SK-N-SH (cell line): ENCODE results near the gene GALNTL6. TPM values are rescaled to one million over a fixed set of nuclear protein-coding genes. Genes with fewer than 3 reads are reported as not detected.
"Not testable (repeated sequence)": the region's sequence is repeated elsewhere in the genome, so short reads cannot be mapped to it uniquely, and the experiment has no call there.

Experiments used
- CTCF ChIA-PET: fragments of 300-600, 350-600 bp; formaldehyde crosslinking; extraction: SDS; loops from one replicate; lab custom pipeline; 2021; lab: Yijun Ruan, JAX
- POLR2A ChIA-PET: fragments of 350-600 bp; sonication (Branson Sonifier 250); formaldehyde crosslinking; extraction: SDS; loops from one replicate; lab custom pipeline; 2020; ENCODE audit warnings: antibody characterized with exemption, inconsistent platforms; lab: Yijun Ruan, JAX
- DNase-seq: peaks from one replicate; pipeline ENCODE4 v3.0.0; 2012
- H2AFZ ChIP-seq: fragments of 200-600 bp; sonication (generic); 2 replicates; pipeline ENCODE4 v1.8.1; 2016; ENCODE audit warnings: antibody characterized with exemption, mild to moderate bottlenecking, low read depth
- H3F3A ChIP-seq: fragments of 200-600 bp; sonication (generic); replicated peaks from 2 replicates; pipeline ENCODE3; 2016; ENCODE audit warnings: antibody characterized with exemption, mild to moderate bottlenecking; ENCODE audit not compliant: insufficient read depth
- H3K27ac ChIP-seq, 2 experiments: fragments of 200-500 bp in 1 of 2; fragments of 200-600 bp in 1 of 2; sonication (Bioruptor generic) in 1 of 2; sonication (generic), shearing (Covaris generic) in 1 of 2; 2 replicates each; pipeline versions ENCODE4 v1.5.1 to v1.6.1; 2014 to 2016; ENCODE audit warnings: low read depth in 2 of 2, inconsistent platforms in 1 of 2, low read length in 1 of 2, mild to moderate bottlenecking in 1 of 2, mixed read lengths in 1 of 2
- H3K27me3 ChIP-seq: fragments of 200-600 bp; sonication (generic), shearing (Covaris generic); 2 replicates; pipeline ENCODE4 v1.6.1; 2016; ENCODE audit warnings: mixed run types; ENCODE audit not compliant: insufficient read depth
- H3K36me3 ChIP-seq, 2 experiments: fragments of 200-500 bp in 1 of 2; fragments of 200-600 bp in 1 of 2; sonication (Bioruptor generic) in 1 of 2; sonication (generic) in 1 of 2; replicated peaks in 1 of 2; 2 replicates each; pipeline versions ENCODE3 to v1.5.1; 2014 to 2016; ENCODE audit warnings: low read length in 1 of 2, mild to moderate bottlenecking in 1 of 2; ENCODE audit not compliant: insufficient read depth in 2 of 2, control insufficient read depth in 1 of 2
- H3K4me1 ChIP-seq, 2 experiments: fragments of 200-500 bp in 1 of 2; fragments of 200-600 bp in 1 of 2; sonication (Bioruptor generic) in 1 of 2; sonication (generic), shearing (Covaris generic) in 1 of 2; 2 replicates each; pipeline versions ENCODE4 v1.5.1 to v1.6.1; 2014 to 2016; ENCODE audit warnings: low read depth in 1 of 2, low read length in 1 of 2, mixed run types in 1 of 2; ENCODE audit not compliant: insufficient read depth in 2 of 2, control insufficient read depth in 1 of 2
- H3K4me2 ChIP-seq: fragments of 200-600 bp; sonication (generic), shearing (Covaris generic); 2 replicates; pipeline ENCODE4 v1.6.1; 2017; ENCODE audit warnings: mixed run types
- H3K4me3 ChIP-seq, 2 experiments: fragments of 200-500 bp in 1 of 2; fragments of 200-600 bp in 1 of 2; sonication (Bioruptor generic) in 1 of 2; sonication (generic), shearing (Covaris generic) in 1 of 2; 2 replicates each; pipeline versions ENCODE4 v1.5.1 to v1.8.1; 2014 to 2016; ENCODE audit warnings: low read depth in 2 of 2, inconsistent platforms in 1 of 2, low read length in 1 of 2, mild to moderate bottlenecking in 1 of 2, mixed read lengths in 1 of 2, moderate library complexity in 1 of 2
- H3K79me2 ChIP-seq: fragments of 200-600 bp; sonication (generic); 2 replicates; pipeline ENCODE4 v1.8.1; 2017; ENCODE audit warnings: mild to moderate bottlenecking; ENCODE audit not compliant: insufficient read depth
- H3K9ac ChIP-seq: fragments of 200-600 bp; sonication (generic); 2 replicates; pipeline ENCODE4 v1.6.1; 2017; ENCODE audit warnings: mixed run types
- H3K9me2 ChIP-seq: fragments of 200-600 bp; sonication (generic); 2 replicates; pipeline ENCODE4 v1.6.1; 2017; ENCODE audit warnings: mixed run types
- H3K9me3 ChIP-seq: fragments of 200-600 bp; sonication (generic); 2 replicates; pipeline ENCODE4 v1.6.1; 2017; ENCODE audit warnings: mixed run types, mild to moderate bottlenecking, moderate library complexity
- H4K20me1 ChIP-seq: fragments of 200-600 bp; sonication (generic); 2 replicates; pipeline ENCODE4 v1.6.1; 2017; ENCODE audit warnings: mild to moderate bottlenecking, mixed run types; ENCODE audit not compliant: insufficient read depth
- ELF1 ChIP-seq: IDR thresholded peaks from 2 replicates; pipeline ENCODE4 v1.4.0; 2012
- EP300 ChIP-seq, 2 experiments: IDR thresholded peaks; 2 replicates each; pipeline versions ENCODE4 v1.4.0 to v1.6.1; 2012; ENCODE audit warnings: borderline replicate concordance in 1 of 2, low read depth in 1 of 2, low read length in 1 of 2
- FOXJ3 ChIP-seq: sonication (generic); formaldehyde crosslinking; IDR thresholded peaks from 2 replicates; pipeline ENCODE4 v1.5.1; 2020; ENCODE audit warnings: mild to moderate bottlenecking, missing genetic modification reagents
- MXI1 ChIP-seq: IDR thresholded peaks from 2 replicates; pipeline ENCODE4 v1.6.1; 2012; ENCODE audit warnings: mild to moderate bottlenecking, low read depth, low read length, improper control_type of control experiment
- POLR2AphosphoS5 ChIP-seq: IDR thresholded peaks from 2 replicates; pipeline ENCODE4 v1.6.1; 2012; ENCODE audit warnings: low read depth, low read length
- RFX5 ChIP-seq: IDR thresholded peaks from 2 replicates; pipeline ENCODE4 v1.6.1; 2012; ENCODE audit warnings: mild to moderate bottlenecking, improper control_type of control experiment, low read length
- TCF12 ChIP-seq: IDR thresholded peaks from 2 replicates; pipeline ENCODE4 v1.4.0; 2012
- WGBS: methylation state at CpG from one replicate; pipeline ENCODE4 v1.1.6; 2017; ENCODE audit warnings: low lambda C conversion rate; 5-methylcytosine and 5-hydroxymethylcytosine counted together
- polyA plus RNA-seq, 3 experiments: library from polyadenylated mRNA; depleted of rRNA; stranded (reverse); fragments of >200 nt; gene quantifications; 2 replicates each; pipeline ENCODE4 v1.2.3, GENCODE V29; 2012
- TF ChIP-seq, protein P1 (sequence below): IDR thresholded peaks from 2 replicates; pipeline ENCODE4 v1.4.0; 2012; ENCODE audit warnings: low read depth
- TF ChIP-seq, protein P2 (sequence below): fragments of 150-350 bp; IDR thresholded peaks from 2 replicates; pipeline ENCODE4 v1.6.1; 2017; ENCODE audit warnings: antibody characterized with exemption, low read length, low read depth, borderline replicate concordance
- TF ChIP-seq, protein P3 (sequence below): IDR thresholded peaks from 2 replicates; pipeline ENCODE4; 2012

The GALNTL6 gene
- polyA plus RNA-seq, 1 of the 3 experiments (the other 2 are of a cell fraction), result 0.07 TPM

DNA sequence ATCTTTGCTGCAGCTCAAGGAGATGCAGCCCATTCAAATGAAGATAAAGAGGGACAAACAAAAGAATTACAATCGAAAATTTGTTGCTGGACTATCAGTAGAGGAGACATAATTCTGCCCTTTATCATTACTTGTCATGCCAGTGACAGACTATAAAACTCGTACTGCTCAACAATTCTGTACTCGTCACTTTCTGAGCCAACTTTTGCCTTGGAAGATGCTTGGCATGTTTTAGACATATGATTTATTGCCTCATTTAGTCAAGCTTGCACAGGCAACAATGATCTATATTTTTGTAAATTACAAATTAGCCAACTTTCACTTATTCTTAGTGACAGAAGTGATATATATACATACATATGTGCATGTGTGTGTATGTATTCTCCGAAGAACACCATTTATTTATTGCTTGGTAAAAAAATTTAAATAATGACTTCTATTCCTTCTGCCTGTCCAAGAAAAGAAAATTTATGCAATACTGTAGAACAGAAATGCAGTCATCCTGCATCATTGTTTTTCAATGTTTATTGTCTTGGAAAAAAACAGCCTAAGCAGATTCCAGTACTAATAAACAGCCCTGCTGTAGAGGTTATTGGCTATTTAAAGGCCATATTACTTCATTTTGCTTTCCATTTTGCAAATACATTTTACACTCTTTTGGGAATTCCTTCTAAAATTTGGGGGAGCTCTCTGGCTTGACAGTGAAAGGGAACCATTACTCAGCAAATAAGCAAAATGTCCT is 980.5 kb downstream of the GALNTL6 start:
- Histone ChIP-seq H3K9me2 (no peaks in the 10 kb centered on the region), H3F3A (no peaks in the 10 kb centered on the region), H3K27me3 (no peaks in the 10 kb centered on the region), H4K20me1 (no peaks in the 10 kb centered on the region), H3K9me3 (no peaks in the 10 kb centered on the region), H3K4me3 (no peak overlapping the region), H3K4me1 (no peaks in the 10 kb centered on the region), H3K79me2 (no peaks in the 10 kb centered on the region), H3K36me3 (no peaks in the 10 kb centered on the region), H3K9ac (no peak overlapping the region), H3K27ac (no peak overlapping the region), H3K4me2 (no peak overlapping the region), H2AFZ (no peak overlapping the region)
- no peak for DNase-seq
- CTCF ChIA-PET, result no interaction called here
- POLR2A ChIA-PET, result no interaction called here
- WGBS, result 53% methylated on average over 4 of the region's 4 CpGs
- TF ChIP-seq FOXJ3 (CRISPR knock-in tag), result no peak
- TF ChIP-seq MXI1, result no peak
- TF ChIP-seq, protein P1, sequence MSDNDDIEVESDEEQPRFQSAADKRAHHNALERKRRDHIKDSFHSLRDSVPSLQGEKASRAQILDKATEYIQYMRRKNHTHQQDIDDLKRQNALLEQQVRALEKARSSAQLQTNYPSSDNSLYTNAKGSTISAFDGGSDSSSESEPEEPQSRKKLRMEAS, result no peak
- TF ChIP-seq, all 33 proteins: peak for 0

DNA sequence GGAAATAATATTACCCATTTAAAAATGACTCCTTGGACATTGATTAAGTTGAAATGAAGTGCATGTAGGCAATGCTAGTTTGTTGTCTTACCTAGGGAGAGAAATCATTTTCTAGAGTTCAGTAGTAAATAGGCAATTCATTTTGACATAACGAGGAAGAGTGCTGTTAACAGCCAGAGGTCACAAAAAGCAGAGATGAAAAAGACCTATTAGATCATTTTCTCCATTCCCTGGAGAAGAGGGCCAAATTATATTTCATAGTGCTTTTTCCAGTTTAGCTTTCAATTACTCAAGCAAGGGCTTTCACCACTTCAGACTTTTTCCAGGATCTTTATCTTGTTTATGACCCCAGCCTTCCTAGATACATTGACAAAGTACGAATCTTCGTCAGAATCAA is 981.1 kb downstream of the GALNTL6 start:
- H3K27ac ChIP-seq, result no peak overlapping the region
- H3K27me3 ChIP-seq, result no peaks in the 10 kb centered on the region
- no peak for DNase-seq
- no peak overlapping the region for H3K4me3 ChIP-seq
- H3K79me2 ChIP-seq, result no peaks in the 10 kb centered on the region
- no peaks in the 10 kb centered on the region for H3F3A ChIP-seq
- CTCF ChIA-PET, result no interaction called here
- H3K9ac ChIP-seq, result no peak overlapping the region
- POLR2A ChIA-PET, result no interaction called here
- H3K9me3 ChIP-seq, result no peaks in the 10 kb centered on the region
- no peak overlapping the region for H2AFZ ChIP-seq
- H4K20me1 ChIP-seq, result no peaks in the 10 kb centered on the region
- H3K36me3 ChIP-seq, result no peaks in the 10 kb centered on the region
- TF ChIP-seq POLR2AphosphoS5 (no peak), ELF1 (no peak), TCF12 (no peak), EP300 (IDR thresholded peaks at IDR 0.05; ENCODE audit: borderline replicate concordance in 1 of 2, low read depth in 1 of 2, low read length in 1 of 2) (no peak), RFX5 (no peak)
- TF ChIP-seq, protein P2, sequence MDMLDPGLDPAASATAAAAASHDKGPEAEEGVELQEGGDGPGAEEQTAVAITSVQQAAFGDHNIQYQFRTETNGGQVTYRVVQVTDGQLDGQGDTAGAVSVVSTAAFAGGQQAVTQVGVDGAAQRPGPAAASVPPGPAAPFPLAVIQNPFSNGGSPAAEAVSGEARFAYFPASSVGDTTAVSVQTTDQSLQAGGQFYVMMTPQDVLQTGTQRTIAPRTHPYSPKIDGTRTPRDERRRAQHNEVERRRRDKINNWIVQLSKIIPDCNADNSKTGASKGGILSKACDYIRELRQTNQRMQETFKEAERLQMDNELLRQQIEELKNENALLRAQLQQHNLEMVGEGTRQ, result no peak
- TF ChIP-seq, protein P3, sequence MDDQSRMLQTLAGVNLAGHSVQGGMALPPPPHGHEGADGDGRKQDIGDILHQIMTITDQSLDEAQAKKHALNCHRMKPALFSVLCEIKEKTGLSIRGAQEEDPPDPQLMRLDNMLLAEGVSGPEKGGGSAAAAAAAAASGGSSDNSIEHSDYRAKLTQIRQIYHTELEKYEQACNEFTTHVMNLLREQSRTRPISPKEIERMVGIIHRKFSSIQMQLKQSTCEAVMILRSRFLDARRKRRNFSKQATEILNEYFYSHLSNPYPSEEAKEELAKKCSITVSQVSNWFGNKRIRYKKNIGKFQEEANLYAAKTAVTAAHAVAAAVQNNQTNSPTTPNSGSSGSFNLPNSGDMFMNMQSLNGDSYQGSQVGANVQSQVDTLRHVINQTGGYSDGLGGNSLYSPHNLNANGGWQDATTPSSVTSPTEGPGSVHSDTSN, result no peak
- WGBS, result 58% methylated on average over 3 of the region's 3 CpGs
- H3K4me1 ChIP-seq, result no peaks in the 10 kb centered on the region
- no peaks in the 10 kb centered on the region for H3K9me2 ChIP-seq
- H3K4me2 ChIP-seq, result no peak overlapping the region

DNA sequence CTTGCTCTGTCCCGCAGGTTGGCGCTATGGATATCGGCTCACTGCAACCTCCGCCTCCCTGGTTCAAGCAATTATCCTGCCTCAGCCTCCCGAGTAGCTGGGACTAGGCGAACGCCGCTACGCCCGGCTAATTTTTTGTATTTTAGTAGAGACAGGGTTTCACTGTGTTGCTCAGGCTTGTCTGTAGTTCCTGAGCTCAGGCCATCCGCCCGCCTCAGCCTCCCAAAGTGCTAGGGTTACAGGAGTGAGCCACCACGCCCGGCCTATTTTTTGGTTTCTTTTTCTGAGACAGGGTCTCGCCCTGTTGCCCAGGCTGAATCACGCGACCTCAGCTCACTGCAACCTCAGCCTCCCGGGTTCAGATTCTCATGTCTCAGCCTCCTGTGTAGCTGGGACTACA is 984.1 kb downstream of the GALNTL6 start:
- H3K4me1 ChIP-seq, H3K9ac ChIP-seq, H3K79me2 ChIP-seq, H4K20me1 ChIP-seq, H3K27me3 ChIP-seq, CTCF ChIA-PET, H3K27ac ChIP-seq, H3K9me2 ChIP-seq, DNase-seq, H3K36me3 ChIP-seq, H3F3A ChIP-seq, POLR2A ChIA-PET, H2AFZ ChIP-seq, H3K9me3 ChIP-seq, H3K4me3 ChIP-seq, H3K4me2 ChIP-seq: not testable (repeated sequence)
- WGBS, result 78% methylated on average over 18 of the region's 18 CpGs
